Measurements from ENCODE around the gene CIC.

Gene CIC

DNA sequence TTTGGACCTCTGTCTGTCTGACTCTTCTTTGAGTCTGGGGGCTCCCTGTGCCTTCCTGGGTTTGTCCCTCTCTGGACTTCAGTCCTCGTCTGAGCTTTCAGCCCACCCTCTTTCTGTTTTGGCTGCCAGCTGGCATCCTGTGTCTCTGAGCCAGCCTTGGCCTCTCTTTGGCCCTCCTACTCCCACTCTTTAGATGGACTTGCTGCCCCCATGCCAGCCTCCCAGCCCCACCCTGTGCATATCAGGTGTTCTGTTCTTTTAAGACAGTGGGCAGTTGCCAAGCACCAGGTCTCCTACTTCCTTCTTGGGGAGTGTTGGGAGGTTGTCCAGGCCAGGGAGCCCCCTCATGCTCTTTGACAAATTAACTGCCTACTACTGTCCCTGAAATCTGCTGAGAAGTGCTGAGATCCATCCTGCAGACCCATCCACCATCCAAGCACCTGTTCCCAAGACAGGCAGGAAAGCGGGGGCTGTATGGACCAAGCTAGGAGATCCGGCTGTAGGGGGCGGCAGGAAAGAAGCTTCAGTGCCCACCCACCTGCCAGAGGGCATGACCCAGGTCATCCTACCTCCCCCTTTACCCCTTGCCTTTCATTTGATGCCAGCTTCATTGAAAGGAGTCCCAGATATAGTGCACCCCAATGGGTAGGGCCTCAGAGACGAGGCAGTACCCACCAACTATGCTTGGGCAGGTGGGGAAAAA is 9.6 kb downstream of the CIC start:
- no peak for DNase-seq

GRCh38 chr19:42279155-42279901 is 10.3 kb downstream of the CIC start:
- no peak for DNase-seq

DNA sequence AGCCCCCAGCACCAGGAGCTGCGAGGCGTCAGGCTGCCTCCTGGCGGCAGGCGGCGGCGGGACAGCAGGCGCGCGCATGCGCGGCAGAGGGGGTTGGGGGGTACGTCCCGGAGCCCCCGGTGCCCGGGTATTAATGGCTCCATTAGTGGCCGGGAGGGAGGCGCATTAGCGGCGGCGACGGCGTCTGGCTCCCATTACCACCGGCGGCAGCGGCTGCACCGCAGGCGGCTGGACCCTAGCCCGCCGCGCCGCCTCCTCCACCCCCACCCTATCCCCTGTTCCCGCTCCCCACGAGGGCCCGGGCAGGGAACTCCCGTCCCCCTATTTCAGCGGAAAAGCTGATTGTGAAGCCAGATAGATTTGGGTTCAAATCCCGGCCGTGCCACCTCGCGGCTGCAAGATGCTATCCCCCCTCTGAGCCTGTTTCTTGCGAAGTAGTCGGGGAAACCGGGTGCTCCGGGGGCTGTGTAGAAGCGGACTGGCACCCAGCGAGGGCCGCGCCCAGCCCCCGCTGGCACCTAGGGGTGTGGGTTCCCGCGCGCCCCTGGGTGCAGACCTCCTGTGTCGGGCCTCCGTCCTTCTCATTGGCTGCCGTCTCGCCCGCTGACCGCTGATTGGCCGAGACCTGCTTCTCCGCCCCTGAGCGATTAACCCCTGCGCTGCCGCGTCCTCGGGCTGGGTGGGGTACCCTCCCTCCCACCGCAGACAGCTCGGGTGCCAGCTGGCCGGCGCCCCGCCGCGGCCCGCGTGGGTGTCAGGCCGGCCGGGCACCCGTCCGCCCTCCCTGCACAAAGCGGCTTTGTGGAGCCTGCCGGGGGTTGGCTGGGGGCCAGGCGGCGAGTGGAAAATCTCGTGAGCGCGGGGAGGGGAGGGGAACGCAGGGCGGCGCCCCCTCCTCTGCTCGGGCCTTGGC is 11.1 kb downstream of the CIC start:
- DNase-seq: peak; percentile 78

GRCh38 chr19:42280815-42281145 is 11.7 kb downstream of the CIC start:
- no peak for DNase-seq

DNA sequence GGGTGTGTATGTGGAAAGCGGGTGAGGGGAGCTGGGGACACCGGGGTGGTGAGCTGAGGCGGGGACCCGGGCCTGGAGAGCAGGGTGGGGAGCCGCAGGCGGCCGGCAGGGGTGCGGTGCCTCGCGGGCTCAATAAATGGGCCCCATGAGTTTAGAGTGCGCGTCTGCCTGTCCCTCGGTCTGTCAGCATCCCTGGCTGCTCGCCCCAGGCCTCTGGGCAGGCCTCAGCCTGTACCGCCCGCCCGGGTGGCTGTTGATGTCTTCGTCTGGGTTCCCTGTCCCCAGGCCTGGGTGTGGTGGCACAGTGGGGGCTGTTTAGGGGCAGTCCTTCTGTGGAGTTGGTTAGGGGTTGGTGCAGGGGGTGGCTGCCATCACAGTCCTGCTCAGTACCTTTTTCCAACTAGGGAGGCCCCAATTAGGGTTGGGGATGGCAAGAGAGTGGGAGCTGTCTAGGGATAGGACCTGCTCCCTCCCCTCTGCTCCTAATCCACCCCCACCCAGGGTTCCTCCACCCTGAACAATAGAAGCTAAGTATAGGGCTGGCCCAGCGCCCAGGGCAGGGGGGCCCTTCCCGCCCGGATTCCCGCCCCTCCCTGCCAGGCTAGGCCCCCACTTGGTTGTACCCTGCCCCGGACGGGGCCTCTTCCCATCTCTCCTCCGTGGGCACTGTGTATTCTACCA is 12.2 kb downstream of the CIC start:
- no peak for DNase-seq

GRCh38 chr19:42281827-42282762 is 13.0 kb downstream of the CIC start:
- no peak for DNase-seq

- no peak for DNase-seq
These were observed 13.8 kb downstream of the CIC start for GRCh38 chr19:42282819-42283187.

- peak; percentile 94 for DNase-seq
These were observed 14.4 kb downstream of the CIC start for GRCh38 chr19:42283188-42284065.

- DNase-seq: peak; percentile 81
These were observed 15.0 kb downstream of the CIC start for GRCh38 chr19:42284066-42284501.

DNA sequence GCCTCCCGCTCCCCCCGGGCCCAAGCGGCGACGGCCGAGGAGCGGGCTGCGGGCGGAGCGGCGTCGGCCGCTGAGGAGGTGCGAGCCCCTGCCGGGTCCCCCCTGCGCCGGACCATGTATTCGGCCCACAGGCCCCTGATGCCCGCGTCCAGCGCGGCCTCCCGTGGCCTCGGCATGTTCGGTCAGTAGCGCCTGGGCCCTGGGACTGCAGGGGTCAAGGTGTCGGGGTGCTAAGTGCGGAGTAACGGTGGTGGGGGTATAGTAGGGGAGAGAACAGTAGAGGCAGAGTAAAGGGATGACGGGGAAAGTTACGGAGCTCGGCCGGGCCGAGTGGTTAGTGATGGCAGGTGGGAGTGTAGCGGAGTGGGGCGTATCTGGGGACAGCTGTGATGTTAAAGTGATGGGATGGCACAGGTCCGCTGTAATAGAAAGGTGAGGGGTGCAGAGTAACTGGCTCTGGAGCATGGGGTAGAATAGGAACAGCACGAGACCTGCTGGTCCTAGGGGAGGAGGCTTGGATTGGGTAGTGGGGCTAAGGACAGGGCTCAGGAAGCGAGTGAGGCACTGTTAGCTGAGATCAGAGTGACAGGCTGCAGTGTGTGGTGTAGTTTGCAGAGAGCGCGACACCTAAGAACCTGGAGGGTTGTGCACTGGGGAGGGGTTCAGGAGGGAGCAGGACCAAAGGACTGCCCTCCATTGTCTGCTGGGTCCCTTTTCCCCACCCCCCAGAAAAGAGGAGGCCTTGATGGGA is 15.7 kb downstream of the CIC start:
- DNase-seq: no peak

GRCh38 chr19:42285541-42285941 is 16.5 kb downstream of the CIC start:
- no peak for DNase-seq

- no peak for DNase-seq
These were observed 16.9 kb downstream of the CIC start for GRCh38 chr19:42285988-42286348.

DNA sequence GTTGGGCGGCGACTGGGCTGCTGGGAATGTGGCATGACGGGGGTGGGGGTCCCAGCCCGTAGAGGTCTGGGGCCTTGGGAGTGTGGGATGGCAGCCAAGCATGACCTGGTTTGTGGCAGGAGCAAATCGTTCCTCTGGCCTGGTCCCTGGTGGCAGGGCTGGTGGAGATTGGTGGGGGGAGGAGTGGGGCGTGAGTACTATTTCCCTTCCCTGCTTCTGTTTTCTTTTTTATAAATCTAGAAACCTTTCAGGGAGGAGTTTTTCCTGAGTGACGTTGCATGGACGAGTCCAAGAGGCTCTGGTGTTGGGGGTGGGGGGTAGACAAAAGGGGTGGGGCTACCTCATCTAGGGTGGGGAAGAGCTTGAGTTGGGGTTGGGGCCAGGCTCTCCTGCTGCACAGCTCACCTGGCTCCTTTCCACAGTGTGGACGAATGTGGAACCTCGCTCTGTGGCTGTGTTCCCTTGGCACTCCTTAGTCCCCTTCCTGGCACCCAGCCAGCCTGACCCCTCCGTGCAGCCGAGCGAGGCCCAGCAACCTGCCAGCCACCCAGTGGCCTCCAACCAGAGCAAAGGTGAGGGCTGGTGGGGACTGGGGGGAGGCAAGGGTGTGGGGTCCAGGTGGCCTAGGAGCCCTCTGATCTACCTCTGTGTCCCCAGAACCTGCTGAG is 17.4 kb downstream of the CIC start:
- no peak for DNase-seq

GRCh38 chr19:42287017-42287826 is 18.2 kb downstream of the CIC start:
- DNase-seq: no peak

DNA sequence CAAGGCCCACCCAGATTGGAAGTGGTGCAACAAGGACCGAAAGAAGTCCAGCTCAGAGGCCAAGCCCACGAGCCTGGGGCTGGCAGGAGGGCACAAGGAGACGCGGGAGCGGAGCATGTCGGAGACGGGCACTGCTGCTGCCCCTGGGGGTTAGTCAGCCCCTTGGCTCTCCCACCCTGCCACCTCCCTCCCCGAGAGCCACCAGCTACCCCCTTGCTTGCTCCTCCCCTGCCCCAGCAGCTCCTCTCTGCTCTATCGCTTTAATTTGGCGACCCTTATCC is 18.7 kb downstream of the CIC start:
- DNase-seq: no peak

- no peak for DNase-seq
These were observed 19.3 kb downstream of the CIC start for GRCh38 chr19:42288387-42288786.

- DNase-seq: no peak
These were observed 20.0 kb downstream of the CIC start for GRCh38 chr19:42288881-42289555.

- DNase-seq: no peak
These were observed 20.5 kb downstream of the CIC start for GRCh38 chr19:42289556-42290041.
